ENCODE measurements around the gene GRPEL1.

GRCh38 chr4:7030856-7031255, 37.0 kb downstream of the GRPEL1 start:
- TF ChIP-seq CTCF (conservative IDR thresholded peaks at IDR 0.05; ENCODE audit: low read length) (no peak), EZH2phosphoT487 (IDR thresholded peaks at IDR 0.05; ENCODE audit: borderline replicate concordance, low read depth, low read length) (no peak)

Data from OCI-LY7 (cell line).